Measurements from ENCODE around the gene ZNF836. TPM values are rescaled to one million over a fixed set of nuclear protein-coding genes. Genes with fewer than 3 reads are reported as not detected.
A peak's percentile ranks its signal among the peaks of the same experiment; 100 is the strongest.

ZNF836 gene
- total and polyA plus RNA-seq, 9 of the 15 experiments (the other 6 are each of a cell fraction or from before 2014, with no cell fraction given), result 0.24 to 0.69 (median 0.64) TPM; not detected in 2

DNA sequence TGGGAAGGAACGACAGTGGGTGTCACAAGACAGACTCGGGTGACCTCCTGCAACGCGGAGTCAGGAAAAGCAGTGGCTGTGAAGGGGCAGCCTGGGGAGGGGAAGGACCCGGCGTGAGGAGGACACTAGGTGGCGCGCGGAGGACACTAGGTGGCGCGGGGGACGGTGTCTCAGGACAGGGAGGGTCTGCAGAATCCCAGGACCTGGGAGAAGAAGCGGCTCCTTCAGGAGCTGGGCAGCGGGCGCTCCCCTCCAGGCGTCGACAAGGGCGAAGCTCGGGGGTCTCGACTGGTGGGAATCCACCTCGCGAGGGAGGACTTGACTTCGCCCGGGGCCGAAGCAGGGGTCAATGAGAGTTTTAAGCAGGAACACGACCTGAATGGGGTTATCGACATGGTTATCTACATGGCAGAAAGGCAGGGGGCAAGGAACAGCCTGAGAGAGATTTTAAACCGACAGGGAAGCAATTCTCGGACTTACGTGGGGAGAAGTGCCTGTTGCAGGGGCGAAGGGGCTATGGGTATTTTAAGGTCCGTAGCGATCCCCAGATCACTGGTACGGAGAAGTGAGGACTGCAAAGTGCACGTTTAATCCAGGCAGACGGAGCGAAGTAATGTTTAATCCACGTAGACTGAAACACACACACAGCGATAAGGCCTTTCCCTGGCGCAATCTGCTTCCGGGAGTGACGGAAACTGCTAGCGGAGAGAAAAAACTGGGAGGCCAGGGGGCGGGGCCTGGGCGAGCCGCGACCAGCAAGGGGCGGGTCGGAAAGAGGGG, 32.0 kb downstream of the ZNF836 start, which contains the start of gene ZNF616 (continued):
- TF ChIP-seq, protein P1, sequence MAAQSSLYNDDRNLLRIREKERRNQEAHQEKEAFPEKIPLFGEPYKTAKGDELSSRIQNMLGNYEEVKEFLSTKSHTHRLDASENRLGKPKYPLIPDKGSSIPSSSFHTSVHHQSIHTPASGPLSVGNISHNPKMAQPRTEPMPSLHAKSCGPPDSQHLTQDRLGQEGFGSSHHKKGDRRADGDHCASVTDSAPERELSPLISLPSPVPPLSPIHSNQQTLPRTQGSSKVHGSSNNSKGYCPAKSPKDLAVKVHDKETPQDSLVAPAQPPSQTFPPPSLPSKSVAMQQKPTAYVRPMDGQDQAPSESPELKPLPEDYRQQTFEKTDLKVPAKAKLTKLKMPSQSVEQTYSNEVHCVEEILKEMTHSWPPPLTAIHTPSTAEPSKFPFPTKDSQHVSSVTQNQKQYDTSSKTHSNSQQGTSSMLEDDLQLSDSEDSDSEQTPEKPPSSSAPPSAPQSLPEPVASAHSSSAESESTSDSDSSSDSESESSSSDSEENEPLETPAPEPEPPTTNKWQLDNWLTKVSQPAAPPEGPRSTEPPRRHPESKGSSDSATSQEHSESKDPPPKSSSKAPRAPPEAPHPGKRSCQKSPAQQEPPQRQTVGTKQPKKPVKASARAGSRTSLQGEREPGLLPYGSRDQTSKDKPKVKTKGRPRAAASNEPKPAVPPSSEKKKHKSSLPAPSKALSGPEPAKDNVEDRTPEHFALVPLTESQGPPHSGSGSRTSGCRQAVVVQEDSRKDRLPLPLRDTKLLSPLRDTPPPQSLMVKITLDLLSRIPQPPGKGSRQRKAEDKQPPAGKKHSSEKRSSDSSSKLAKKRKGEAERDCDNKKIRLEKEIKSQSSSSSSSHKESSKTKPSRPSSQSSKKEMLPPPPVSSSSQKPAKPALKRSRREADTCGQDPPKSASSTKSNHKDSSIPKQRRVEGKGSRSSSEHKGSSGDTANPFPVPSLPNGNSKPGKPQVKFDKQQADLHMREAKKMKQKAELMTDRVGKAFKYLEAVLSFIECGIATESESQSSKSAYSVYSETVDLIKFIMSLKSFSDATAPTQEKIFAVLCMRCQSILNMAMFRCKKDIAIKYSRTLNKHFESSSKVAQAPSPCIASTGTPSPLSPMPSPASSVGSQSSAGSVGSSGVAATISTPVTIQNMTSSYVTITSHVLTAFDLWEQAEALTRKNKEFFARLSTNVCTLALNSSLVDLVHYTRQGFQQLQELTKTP (IDR thresholded peaks at IDR 0.05; ENCODE audit: low read depth in 1 of 2, partially characterized antibody in 2 of 2), result peak in 1 of 2 experiments; percentile 51
- TF ChIP-seq RBM25 (IDR thresholded peaks at IDR 0.05; ENCODE audit: low read depth, low read length, severe bottlenecking), result no peak
- peak; percentile 75 for TF ChIP-seq ZEB2 (IDR thresholded peaks at IDR 0.05)
- TF ChIP-seq, protein P2, sequence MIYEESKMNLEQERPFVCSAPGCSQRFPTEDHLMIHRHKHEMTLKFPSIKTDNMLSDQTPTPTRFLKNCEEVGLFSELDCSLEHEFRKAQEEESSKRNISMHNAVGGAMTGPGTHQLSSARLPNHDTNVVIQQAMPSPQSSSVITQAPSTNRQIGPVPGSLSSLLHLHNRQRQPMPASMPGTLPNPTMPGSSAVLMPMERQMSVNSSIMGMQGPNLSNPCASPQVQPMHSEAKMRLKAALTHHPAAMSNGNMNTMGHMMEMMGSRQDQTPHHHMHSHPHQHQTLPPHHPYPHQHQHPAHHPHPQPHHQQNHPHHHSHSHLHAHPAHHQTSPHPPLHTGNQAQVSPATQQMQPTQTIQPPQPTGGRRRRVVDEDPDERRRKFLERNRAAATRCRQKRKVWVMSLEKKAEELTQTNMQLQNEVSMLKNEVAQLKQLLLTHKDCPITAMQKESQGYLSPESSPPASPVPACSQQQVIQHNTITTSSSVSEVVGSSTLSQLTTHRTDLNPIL (CRISPR knock-in tag; IDR thresholded peaks at IDR 0.05), result no peak
- peak; percentile 61 for TF ChIP-seq DIDO1 (tag; IDR thresholded peaks at IDR 0.05; ENCODE audit: low read depth)
- no peak for TF ChIP-seq HNRNPH1 (optimal IDR thresholded peaks at IDR 0.05; ENCODE audit: low read depth, low read length)
- peak; percentile 68 to 80 for TF ChIP-seq RAD21 (CRISPR knock-in tag; conservative IDR thresholded peaks at IDR 0.05 in 1 of 2, IDR thresholded peaks at IDR 0.05 in 1 of 2)
- peak; percentile 23 for TF ChIP-seq CCNT2 (IDR thresholded peaks at IDR 0.05; ENCODE audit: borderline replicate concordance, extremely low read depth, insufficient read length, low read depth, low read length)
- TF ChIP-seq MED1 (CRISPR knock-in tag; IDR thresholded peaks at IDR 0.05; ENCODE audit: borderline replicate concordance), result no peak
- no peak for TF ChIP-seq SP2 (IDR thresholded peaks at IDR 0.05; ENCODE audit: extremely low read depth, low read depth, low read length, poor library complexity, severe bottlenecking)
- no peak for TF ChIP-seq ZNF324 (CRISPR knock-in tag; IDR thresholded peaks at IDR 0.05)
- peak; percentile 51 for TF ChIP-seq FOSL1 (tag; conservative IDR thresholded peaks at IDR 0.05)
- TF ChIP-seq, protein P3, sequence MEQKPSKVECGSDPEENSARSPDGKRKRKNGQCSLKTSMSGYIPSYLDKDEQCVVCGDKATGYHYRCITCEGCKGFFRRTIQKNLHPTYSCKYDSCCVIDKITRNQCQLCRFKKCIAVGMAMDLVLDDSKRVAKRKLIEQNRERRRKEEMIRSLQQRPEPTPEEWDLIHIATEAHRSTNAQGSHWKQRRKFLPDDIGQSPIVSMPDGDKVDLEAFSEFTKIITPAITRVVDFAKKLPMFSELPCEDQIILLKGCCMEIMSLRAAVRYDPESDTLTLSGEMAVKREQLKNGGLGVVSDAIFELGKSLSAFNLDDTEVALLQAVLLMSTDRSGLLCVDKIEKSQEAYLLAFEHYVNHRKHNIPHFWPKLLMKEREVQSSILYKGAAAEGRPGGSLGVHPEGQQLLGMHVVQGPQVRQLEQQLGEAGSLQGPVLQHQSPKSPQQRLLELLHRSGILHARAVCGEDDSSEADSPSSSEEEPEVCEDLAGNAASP (IDR thresholded peaks at IDR 0.05), result no peak
- TF ChIP-seq ETV1 (tag; conservative IDR thresholded peaks at IDR 0.05; ENCODE audit: low read depth), result peak; percentile 41
- TF ChIP-seq ZNF507 (tag; conservative IDR thresholded peaks at IDR 0.05), result no peak
- TF ChIP-seq, protein P4, sequence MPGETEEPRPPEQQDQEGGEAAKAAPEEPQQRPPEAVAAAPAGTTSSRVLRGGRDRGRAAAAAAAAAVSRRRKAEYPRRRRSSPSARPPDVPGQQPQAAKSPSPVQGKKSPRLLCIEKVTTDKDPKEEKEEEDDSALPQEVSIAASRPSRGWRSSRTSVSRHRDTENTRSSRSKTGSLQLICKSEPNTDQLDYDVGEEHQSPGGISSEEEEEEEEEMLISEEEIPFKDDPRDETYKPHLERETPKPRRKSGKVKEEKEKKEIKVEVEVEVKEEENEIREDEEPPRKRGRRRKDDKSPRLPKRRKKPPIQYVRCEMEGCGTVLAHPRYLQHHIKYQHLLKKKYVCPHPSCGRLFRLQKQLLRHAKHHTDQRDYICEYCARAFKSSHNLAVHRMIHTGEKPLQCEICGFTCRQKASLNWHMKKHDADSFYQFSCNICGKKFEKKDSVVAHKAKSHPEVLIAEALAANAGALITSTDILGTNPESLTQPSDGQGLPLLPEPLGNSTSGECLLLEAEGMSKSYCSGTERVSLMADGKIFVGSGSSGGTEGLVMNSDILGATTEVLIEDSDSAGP (CRISPR knock-in tag; IDR thresholded peaks at IDR 0.05), result no peak
- TF ChIP-seq TOE1 (IDR thresholded peaks at IDR 0.05; ENCODE audit: borderline replicate concordance), result peak; percentile 35; the same call in 1 of the 2 replicates
- no peak for TF ChIP-seq TOE1 (CRISPR knock-in tag; IDR thresholded peaks at IDR 0.05; ENCODE audit: borderline replicate concordance, low read depth)

Data from K562 (cell line).